Stomach (tissue), 4 donors: ENCODE data around the gene TNS2.

Experiments
- CTCF ChIP-seq, 7 experiments: fragments of 450-650 bp in 4 of 7; fragments of 200-600 bp in 3 of 7; sonication (generic) in 3 of 7; IDR thresholded peaks; one replicate each; pipeline ENCODE4 v1.5.1; 2016 to 2019; ENCODE audit warnings: antibody characterized with exemption in 7 of 7, control low read depth in 2 of 7, mild to moderate bottlenecking in 1 of 7
- EP300 ChIP-seq: sonication (generic); formaldehyde crosslinking; IDR thresholded peaks from one replicate; pipeline ENCODE4 v1.6.1; 2017; ENCODE audit warnings: antibody characterized with exemption
- POLR2A ChIP-seq, 4 donors: fragments of 450-650 bp; IDR thresholded peaks; one replicate each; pipeline ENCODE4 v1.6.1; 2016; ENCODE audit warnings: antibody characterized with exemption in 4 of 4, control low read depth in 2 of 4, mild to moderate bottlenecking in 1 of 4, moderate library complexity in 1 of 4
- POLR2AphosphoS5 ChIP-seq, 3 donors: sonication (generic); formaldehyde crosslinking; IDR thresholded peaks; one replicate each; pipeline ENCODE4 v1.6.1; 2016; ENCODE audit warnings: antibody characterized with exemption in 3 of 3

- no peak for TF ChIP-seq CTCF (IDR thresholded peaks at IDR 0.05)
- TF ChIP-seq POLR2AphosphoS5 (IDR thresholded peaks at IDR 0.05), result no peak
- TF ChIP-seq POLR2A (IDR thresholded peaks at IDR 0.05), result no peak
- no peak for TF ChIP-seq EP300
Observed at GRCh38 chr12:53076461-53076860, 26.6 kb downstream of the TNS2 start.
